ENCODE data around the gene LPP. TPM values are rescaled to one million over a fixed set of nuclear protein-coding genes. Genes with fewer than 3 reads are reported as not detected.

Gene LPP
- total and polyA plus RNA-seq, 2 of the 13 experiments (the other 11 are each of a cell fraction or from before 2014, with no cell fraction given): 19.2 to 29.9 TPM

DNA sequence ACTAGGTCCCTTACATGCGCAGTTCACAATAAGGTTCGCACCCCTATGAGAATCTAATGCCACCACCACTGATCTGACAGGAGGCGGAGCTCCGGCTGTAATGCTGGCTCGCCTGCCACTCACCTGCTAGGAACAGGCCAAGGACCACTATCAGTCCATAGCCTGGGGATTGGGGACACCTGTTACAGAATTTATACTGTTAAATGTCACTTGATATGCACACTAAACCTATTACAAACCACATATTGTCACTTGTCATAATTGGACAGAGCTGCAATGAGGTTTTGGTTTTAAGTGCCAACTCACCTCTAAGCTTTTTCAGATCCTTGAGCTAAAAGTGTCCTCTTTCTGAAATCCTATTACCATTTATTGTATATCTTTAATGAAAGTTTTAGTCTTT, 509.9 kb downstream of the LPP start:
- no peaks in the 10 kb centered on the region for H4K20me1 ChIP-seq (ENCODE audit: insufficient read depth, low read length)
- POLR2A ChIA-PET: no interaction called here
- no peak overlapping the region for H3K27ac ChIP-seq (ENCODE audit: extremely low read length, insufficient read depth, low read length)
- H3K36me3 ChIP-seq (replicated peaks in 1 of 2; ENCODE audit: control insufficient read depth in 1 of 2, insufficient read depth in 2 of 2, low read length in 2 of 2): no peaks in the 10 kb centered on the region; a peak in 1 of 5 replicates
- 100% methylated on average over 5 of the region's 5 CpGs for WGBS (ENCODE audit: low lambda C conversion rate)
- no peak for FAIRE-seq
- DNase-seq (ENCODE audit: low spot score): no peak
- intact Hi-C loops (cut with micrococcal nuclease; ENCODE audit: unreplicated experiment) (loop anchor here (5.0 kb wide), 1 partner anchor 83 kb away; no protein-coding TSS in a partner anchor), in situ Hi-C loops (cut with HindIII; ENCODE audit: extremely low pct_ligation_motif_present, low pct_unique_long_range_greater_than_20kb) (no loop called here)
- no peak overlapping the region for H3K4me2 ChIP-seq (ENCODE audit: low read depth, low read length)
- TF ChIP-seq ZFP36L2 (CRISPR knock-in tag; IDR thresholded peaks at IDR 0.05) (no peak), JDP2 (CRISPR knock-in tag; IDR thresholded peaks at IDR 0.05; ENCODE audit: borderline replicate concordance) (no peak), FOSL1 (CRISPR knock-in tag; IDR thresholded peaks at IDR 0.05; ENCODE audit: borderline replicate concordance) (no peak), ZMAT3 (CRISPR knock-in tag; conservative IDR thresholded peaks at IDR 0.05) (no peak), ZNF432 (CRISPR knock-in tag; IDR thresholded peaks at IDR 0.05; ENCODE audit: borderline replicate concordance) (no peak), ZFP36 (IDR thresholded peaks at IDR 0.05; ENCODE audit: borderline replicate concordance, low read depth, low read length, partially characterized antibody) (no peak), ZEB1 (IDR thresholded peaks at IDR 0.05; ENCODE audit: insufficient replicate concordance, low read depth) (no peak), ZBTB20 (CRISPR knock-in tag; IDR thresholded peaks at IDR 0.05; ENCODE audit: borderline replicate concordance, low read depth) (no peak)
- CTCF ChIA-PET (ENCODE audit: low intra/inter-chr PET ratio, low total read pairs): no interaction called here
- no peak for ATAC-seq
- no peaks in the 10 kb centered on the region for H3K27me3 ChIP-seq (ENCODE audit: control insufficient read depth in 1 of 2, insufficient read depth in 2 of 2, low read length in 2 of 2)
- peaks cover 39% of the 10 kb centered on the region for H3K4me1 ChIP-seq (ENCODE audit: insufficient read depth, low read length)
- no peaks in the 10 kb centered on the region for H3K79me2 ChIP-seq (ENCODE audit: insufficient read depth, low read length)
- H3K4me3 ChIP-seq (replicated peaks in 1 of 3; ENCODE audit: insufficient read depth in 1 of 3, low read depth in 2 of 3, low read length in 3 of 3): no peak overlapping the region
- no peak overlapping the region for H3K9ac ChIP-seq (ENCODE audit: insufficient read depth, low read depth, low read length)
- no peaks in the 10 kb centered on the region for H3K9me3 ChIP-seq (ENCODE audit: low read length)
- no TSS peak for BruUV-seq (replicated peaks)
- no peak overlapping the region for H2AFZ ChIP-seq (ENCODE audit: low read length)

DNA sequence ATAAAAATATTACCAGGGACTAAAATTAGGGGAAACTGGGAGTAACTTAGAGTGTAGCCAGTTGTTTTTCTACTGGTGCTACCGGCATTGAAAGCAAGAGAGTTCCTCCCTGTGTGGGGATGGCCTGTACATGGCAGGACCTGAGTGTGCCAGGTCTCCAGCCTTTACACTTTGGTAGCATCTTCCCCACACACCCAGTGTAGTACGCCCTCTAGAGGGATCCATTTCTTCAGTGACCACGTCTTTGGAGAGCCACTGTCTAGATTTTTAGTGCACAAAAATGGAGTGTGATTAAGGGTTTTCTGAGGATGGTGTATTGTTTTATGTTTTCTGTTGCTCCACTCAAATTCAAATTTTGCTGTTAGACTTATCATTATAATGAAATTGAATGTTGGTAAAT, 510.8 kb downstream of the LPP start:
- ChIA-PET CTCF (ENCODE audit: low intra/inter-chr PET ratio, low total read pairs) (no interaction called here), POLR2A (no interaction called here)
- H3K9ac ChIP-seq (ENCODE audit: insufficient read depth, low read depth, low read length): no peak overlapping the region
- in situ Hi-C loops (cut with HindIII; ENCODE audit: extremely low pct_ligation_motif_present, low pct_unique_long_range_greater_than_20kb) (no loop called here), intact Hi-C loops (cut with micrococcal nuclease; ENCODE audit: unreplicated experiment) (loop anchor here (5.0 kb wide), 1 partner anchor 83 kb away; no protein-coding TSS in a partner anchor)
- no peaks in the 10 kb centered on the region for H3K79me2 ChIP-seq (ENCODE audit: insufficient read depth, low read length)
- H3K4me3 ChIP-seq (replicated peaks in 1 of 3; ENCODE audit: insufficient read depth in 1 of 3, low read depth in 2 of 3, low read length in 3 of 3): no peak overlapping the region
- no peaks in the 10 kb centered on the region for H3K27me3 ChIP-seq (ENCODE audit: control insufficient read depth in 1 of 2, insufficient read depth in 2 of 2, low read length in 2 of 2)
- DNase-seq (ENCODE audit: low spot score): peak; percentile 32
- no peaks in the 10 kb centered on the region for H3K9me3 ChIP-seq (ENCODE audit: low read length)
- 87% methylated on average over 3 of the region's 3 CpGs for WGBS (ENCODE audit: low lambda C conversion rate)
- H3K4me2 ChIP-seq (ENCODE audit: low read depth, low read length): no peak overlapping the region
- no peaks in the 10 kb centered on the region for H4K20me1 ChIP-seq (ENCODE audit: insufficient read depth, low read length)
- FAIRE-seq: no peak
- H3K36me3 ChIP-seq (replicated peaks in 1 of 2; ENCODE audit: control insufficient read depth in 1 of 2, insufficient read depth in 2 of 2, low read length in 2 of 2): no peaks in the 10 kb centered on the region
- no TSS peak for BruUV-seq (replicated peaks)
- H3K4me1 ChIP-seq (ENCODE audit: insufficient read depth, low read length): peaks cover 35% of the 10 kb centered on the region
- no peak overlapping the region for H3K27ac ChIP-seq (ENCODE audit: extremely low read length, insufficient read depth, low read length)
- H2AFZ ChIP-seq (ENCODE audit: low read length): no peak overlapping the region
- peak; percentile 74 for ATAC-seq
- TF ChIP-seq FOXA1 (IDR thresholded peaks at IDR 0.05) (no peak), FOXA1 (CRISPR knock-in tag; IDR thresholded peaks at IDR 0.05) (no peak), ZNF557 (CRISPR knock-in tag; IDR thresholded peaks at IDR 0.05) (no peak), ZNF460 (CRISPR knock-in tag; IDR thresholded peaks at IDR 0.05; ENCODE audit: borderline replicate concordance) (no peak), ZNF589 (CRISPR knock-in tag; conservative IDR thresholded peaks at IDR 0.05) (no peak), PHF20 (CRISPR knock-in tag; IDR thresholded peaks at IDR 0.05) (no peak), ZNF644 (CRISPR knock-in tag; IDR thresholded peaks at IDR 0.05; ENCODE audit: low read depth) (peak; percentile 29; the same call in 1 of the 2 replicates), ZNF446 (CRISPR knock-in tag; IDR thresholded peaks at IDR 0.05) (no peak), SMC3 (IDR thresholded peaks at IDR 0.05; ENCODE audit: low read length) (peak; percentile 50; the same call in 1 of the 2 replicates), SIX4 (CRISPR knock-in tag; IDR thresholded peaks at IDR 0.05) (no peak)
- TF ChIP-seq, protein P1, sequence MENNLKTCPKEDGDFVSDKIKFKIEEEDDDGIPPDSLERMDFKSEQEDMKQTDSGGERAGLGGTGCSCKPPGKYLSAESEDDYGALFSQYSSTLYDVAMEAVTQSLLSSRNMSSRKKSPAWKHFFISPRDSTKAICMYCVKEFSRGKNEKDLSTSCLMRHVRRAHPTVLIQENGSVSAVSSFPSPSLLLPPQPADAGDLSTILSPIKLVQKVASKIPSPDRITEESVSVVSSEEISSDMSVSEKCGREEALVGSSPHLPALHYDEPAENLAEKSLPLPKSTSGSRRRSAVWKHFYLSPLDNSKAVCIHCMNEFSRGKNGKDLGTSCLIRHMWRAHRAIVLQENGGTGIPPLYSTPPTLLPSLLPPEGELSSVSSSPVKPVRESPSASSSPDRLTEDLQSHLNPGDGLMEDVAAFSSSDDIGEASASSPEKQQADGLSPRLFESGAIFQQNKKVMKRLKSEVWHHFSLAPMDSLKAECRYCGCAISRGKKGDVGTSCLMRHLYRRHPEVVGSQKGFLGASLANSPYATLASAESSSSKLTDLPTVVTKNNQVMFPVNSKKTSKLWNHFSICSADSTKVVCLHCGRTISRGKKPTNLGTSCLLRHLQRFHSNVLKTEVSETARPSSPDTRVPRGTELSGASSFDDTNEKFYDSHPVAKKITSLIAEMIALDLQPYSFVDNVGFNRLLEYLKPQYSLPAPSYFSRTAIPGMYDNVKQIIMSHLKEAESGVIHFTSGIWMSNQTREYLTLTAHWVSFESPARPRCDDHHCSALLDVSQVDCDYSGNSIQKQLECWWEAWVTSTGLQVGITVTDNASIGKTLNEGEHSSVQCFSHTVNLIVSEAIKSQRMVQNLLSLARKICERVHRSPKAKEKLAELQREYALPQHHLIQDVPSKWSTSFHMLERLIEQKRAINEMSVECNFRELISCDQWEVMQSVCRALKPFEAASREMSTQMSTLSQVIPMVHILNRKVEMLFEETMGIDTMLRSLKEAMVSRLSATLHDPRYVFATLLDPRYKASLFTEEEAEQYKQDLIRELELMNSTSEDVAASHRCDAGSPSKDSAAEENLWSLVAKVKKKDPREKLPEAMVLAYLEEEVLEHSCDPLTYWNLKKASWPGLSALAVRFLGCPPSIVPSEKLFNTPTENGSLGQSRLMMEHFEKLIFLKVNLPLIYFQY (CRISPR knock-in tag; IDR thresholded peaks at IDR 0.05; ENCODE audit: borderline replicate concordance): no peak
